SK-N-SH treated with all-trans-retinoic acid at 6 μM for 48 hours (cell line): Measurements from ENCODE around the gene DFFB.

Experiments used
- ARNTL ChIP-seq: fragments of 450-650 bp; formaldehyde crosslinking; IDR thresholded peaks from 2 replicates; pipeline ENCODE4 v1.5.0; 2020; ENCODE audit warnings: low read depth, mild to moderate bottlenecking, moderate library complexity, borderline replicate concordance
- CSDC2 ChIP-seq: fragments of 250-450 bp; sonication (Bioruptor Pico); IDR thresholded peaks from 2 replicates; pipeline ENCODE4 v1.5.0; 2020; ENCODE audit warnings: mild to moderate bottlenecking, moderate library complexity
- ISL1 ChIP-seq: fragments of 250-450 bp; sonication (Bioruptor Pico); IDR thresholded peaks from 2 replicates; pipeline ENCODE4 v2.1.2; 2022; ENCODE audit warnings: mild to moderate bottlenecking, moderate library complexity
- OSR1 ChIP-seq: fragments of 250-450 bp; sonication (Bioruptor Pico); IDR thresholded peaks from 2 replicates; pipeline ENCODE4 v1.8.0; 2022; ENCODE audit warnings: moderate library complexity, mild to moderate bottlenecking, inconsistent platforms
- PPARA ChIP-seq: fragments of 250-450 bp; sonication (Bioruptor Pico); IDR thresholded peaks from 2 replicates; pipeline ENCODE4 v1.5.0; 2020; ENCODE audit warnings: mild to moderate bottlenecking, borderline replicate concordance
- RARB ChIP-seq: fragments of 250-450 bp; sonication (Bioruptor Pico); IDR thresholded peaks from 2 replicates; pipeline ENCODE4 v1.8.0; 2021; ENCODE audit warnings: mild to moderate bottlenecking, moderate library complexity
- TCF4 ChIP-seq: fragments of 250-450 bp; sonication (Bioruptor Pico); IDR thresholded peaks from 2 replicates; pipeline ENCODE4 v1.8.0; 2021; ENCODE audit warnings: mild to moderate bottlenecking, moderate library complexity, borderline replicate concordance
- ZC3H10 ChIP-seq: fragments of 250-450 bp; sonication (Bioruptor Pico); IDR thresholded peaks from 2 replicates; pipeline ENCODE4 v1.5.1; 2021; ENCODE audit warnings: mild to moderate bottlenecking, moderate library complexity
- ZFP3 ChIP-seq: fragments of 250-450 bp; sonication (Bioruptor Pico); IDR thresholded peaks from 2 replicates; pipeline ENCODE4 v1.5.0; 2020; ENCODE audit warnings: mild to moderate bottlenecking, moderate library complexity
- ZNF565 ChIP-seq: fragments of 450-650 bp; formaldehyde crosslinking; conservative IDR thresholded peaks from 2 replicates; pipeline ENCODE4 v1.5.0; 2020; ENCODE audit warnings: low read depth, mild to moderate bottlenecking, moderate library complexity
- TF ChIP-seq, protein P1 (sequence below): fragments of 250-450 bp; sonication (Bioruptor Pico); IDR thresholded peaks from 2 replicates; pipeline ENCODE4 v1.5.0; 2020; ENCODE audit warnings: mild to moderate bottlenecking, moderate library complexity
- TF ChIP-seq, protein P2 (sequence below): fragments of 250-450 bp; sonication (Bioruptor Pico); IDR thresholded peaks from 2 replicates; pipeline ENCODE4 v1.8.0; 2020; ENCODE audit warnings: mild to moderate bottlenecking, moderate library complexity, borderline replicate concordance
- TF ChIP-seq, protein P3 (sequence below): fragments of 250-450 bp; sonication (Bioruptor Pico); IDR thresholded peaks from 2 replicates; pipeline ENCODE4 v1.5.1; 2020; ENCODE audit warnings: low read depth, mild to moderate bottlenecking, moderate library complexity
- TF ChIP-seq, protein P4 (sequence below): fragments of 250-450 bp; sonication (Bioruptor Pico); IDR thresholded peaks from 2 replicates; pipeline ENCODE4 v1.8.0; 2021; ENCODE audit warnings: low read depth, mild to moderate bottlenecking, moderate library complexity, borderline replicate concordance

DNA sequence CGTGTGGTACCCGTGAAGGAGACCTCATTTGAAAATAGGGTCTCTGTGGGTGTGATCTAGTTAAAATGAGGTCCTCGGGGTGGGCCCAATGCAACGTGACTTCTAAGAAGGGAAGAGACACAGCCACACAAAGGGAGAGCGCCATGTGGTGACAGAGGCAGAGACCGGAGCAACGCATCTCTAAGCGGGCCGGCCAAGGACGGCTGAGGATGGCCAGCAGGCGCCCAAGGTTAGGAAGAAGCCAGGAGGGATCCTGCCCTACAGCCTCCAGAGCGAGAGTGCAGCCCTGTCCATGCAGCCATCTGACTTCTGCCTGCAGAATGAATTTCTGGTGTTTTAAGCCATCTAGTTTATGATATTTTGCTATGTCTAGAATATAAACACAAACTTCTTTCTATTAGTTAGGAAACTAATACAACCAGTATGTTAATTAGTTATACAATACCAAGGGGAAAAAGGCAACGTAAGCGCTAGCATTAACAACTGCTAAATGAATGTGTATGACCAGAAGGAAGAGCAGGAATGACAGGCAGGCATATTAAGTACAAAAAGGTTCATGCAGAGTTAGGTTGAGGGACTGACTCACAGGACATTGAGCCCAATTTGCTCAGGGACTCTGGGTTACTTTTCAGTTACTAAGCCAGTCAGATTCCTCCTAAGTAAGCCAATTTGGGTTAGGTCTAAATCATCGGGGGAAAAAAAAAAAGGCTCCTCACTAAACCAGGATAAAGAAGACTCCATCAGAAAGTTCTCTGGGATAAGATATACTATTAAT lies 4.4 kb upstream of the DFFB start:
- TF ChIP-seq PPARA (no peak), ARNTL (CRISPR knock-in tag) (no peak), OSR1 (no peak), RARB (CRISPR knock-in tag) (no peak), CSDC2 (CRISPR knock-in tag) (no peak), TCF4 (no peak), ZC3H10 (CRISPR knock-in tag) (no peak), ZFP3 (CRISPR knock-in tag) (no peak), ISL1 (no peak), ZNF565 (no peak)
- TF ChIP-seq, protein P1, sequence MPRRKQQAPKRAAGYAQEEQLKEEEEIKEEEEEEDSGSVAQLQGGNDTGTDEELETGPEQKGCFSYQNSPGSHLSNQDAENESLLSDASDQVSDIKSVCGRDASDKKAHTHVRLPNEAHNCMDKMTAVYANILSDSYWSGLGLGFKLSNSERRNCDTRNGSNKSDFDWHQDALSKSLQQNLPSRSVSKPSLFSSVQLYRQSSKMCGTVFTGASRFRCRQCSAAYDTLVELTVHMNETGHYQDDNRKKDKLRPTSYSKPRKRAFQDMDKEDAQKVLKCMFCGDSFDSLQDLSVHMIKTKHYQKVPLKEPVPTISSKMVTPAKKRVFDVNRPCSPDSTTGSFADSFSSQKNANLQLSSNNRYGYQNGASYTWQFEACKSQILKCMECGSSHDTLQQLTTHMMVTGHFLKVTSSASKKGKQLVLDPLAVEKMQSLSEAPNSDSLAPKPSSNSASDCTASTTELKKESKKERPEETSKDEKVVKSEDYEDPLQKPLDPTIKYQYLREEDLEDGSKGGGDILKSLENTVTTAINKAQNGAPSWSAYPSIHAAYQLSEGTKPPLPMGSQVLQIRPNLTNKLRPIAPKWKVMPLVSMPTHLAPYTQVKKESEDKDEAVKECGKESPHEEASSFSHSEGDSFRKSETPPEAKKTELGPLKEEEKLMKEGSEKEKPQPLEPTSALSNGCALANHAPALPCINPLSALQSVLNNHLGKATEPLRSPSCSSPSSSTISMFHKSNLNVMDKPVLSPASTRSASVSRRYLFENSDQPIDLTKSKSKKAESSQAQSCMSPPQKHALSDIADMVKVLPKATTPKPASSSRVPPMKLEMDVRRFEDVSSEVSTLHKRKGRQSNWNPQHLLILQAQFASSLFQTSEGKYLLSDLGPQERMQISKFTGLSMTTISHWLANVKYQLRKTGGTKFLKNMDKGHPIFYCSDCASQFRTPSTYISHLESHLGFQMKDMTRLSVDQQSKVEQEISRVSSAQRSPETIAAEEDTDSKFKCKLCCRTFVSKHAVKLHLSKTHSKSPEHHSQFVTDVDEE (CRISPR knock-in tag) = no peak
- TF ChIP-seq, protein P2, sequence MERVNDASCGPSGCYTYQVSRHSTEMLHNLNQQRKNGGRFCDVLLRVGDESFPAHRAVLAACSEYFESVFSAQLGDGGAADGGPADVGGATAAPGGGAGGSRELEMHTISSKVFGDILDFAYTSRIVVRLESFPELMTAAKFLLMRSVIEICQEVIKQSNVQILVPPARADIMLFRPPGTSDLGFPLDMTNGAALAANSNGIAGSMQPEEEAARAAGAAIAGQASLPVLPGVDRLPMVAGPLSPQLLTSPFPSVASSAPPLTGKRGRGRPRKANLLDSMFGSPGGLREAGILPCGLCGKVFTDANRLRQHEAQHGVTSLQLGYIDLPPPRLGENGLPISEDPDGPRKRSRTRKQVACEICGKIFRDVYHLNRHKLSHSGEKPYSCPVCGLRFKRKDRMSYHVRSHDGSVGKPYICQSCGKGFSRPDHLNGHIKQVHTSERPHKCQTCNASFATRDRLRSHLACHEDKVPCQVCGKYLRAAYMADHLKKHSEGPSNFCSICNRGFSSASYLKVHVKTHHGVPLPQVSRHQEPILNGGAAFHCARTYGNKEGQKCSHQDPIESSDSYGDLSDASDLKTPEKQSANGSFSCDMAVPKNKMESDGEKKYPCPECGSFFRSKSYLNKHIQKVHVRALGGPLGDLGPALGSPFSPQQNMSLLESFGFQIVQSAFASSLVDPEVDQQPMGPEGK (CRISPR knock-in tag) = no peak
- TF ChIP-seq, protein P3, sequence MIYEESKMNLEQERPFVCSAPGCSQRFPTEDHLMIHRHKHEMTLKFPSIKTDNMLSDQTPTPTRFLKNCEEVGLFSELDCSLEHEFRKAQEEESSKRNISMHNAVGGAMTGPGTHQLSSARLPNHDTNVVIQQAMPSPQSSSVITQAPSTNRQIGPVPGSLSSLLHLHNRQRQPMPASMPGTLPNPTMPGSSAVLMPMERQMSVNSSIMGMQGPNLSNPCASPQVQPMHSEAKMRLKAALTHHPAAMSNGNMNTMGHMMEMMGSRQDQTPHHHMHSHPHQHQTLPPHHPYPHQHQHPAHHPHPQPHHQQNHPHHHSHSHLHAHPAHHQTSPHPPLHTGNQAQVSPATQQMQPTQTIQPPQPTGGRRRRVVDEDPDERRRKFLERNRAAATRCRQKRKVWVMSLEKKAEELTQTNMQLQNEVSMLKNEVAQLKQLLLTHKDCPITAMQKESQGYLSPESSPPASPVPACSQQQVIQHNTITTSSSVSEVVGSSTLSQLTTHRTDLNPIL = no peak
- TF ChIP-seq, protein P4, sequence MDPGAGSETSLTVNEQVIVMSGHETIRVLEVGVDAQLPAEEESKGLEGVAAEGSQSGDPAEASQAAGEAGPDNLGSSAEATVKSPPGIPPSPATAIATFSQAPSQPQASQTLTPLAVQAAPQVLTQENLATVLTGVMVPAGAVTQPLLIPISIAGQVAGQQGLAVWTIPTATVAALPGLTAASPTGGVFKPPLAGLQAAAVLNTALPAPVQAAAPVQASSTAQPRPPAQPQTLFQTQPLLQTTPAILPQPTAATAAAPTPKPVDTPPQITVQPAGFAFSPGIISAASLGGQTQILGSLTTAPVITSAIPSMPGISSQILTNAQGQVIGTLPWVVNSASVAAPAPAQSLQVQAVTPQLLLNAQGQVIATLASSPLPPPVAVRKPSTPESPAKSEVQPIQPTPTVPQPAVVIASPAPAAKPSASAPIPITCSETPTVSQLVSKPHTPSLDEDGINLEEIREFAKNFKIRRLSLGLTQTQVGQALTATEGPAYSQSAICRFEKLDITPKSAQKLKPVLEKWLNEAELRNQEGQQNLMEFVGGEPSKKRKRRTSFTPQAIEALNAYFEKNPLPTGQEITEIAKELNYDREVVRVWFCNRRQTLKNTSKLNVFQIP (CRISPR knock-in tag) = no peak
